GM12878 (cell line): ENCODE data around the gene FTO. TPM values are rescaled to one million over a fixed set of nuclear protein-coding genes. Genes with fewer than 3 reads are reported as not detected.

Source experiments
- ATAC-seq: fragments of 200-7000 bp; cut with Tn5 transposase; 3 replicates; pipeline ENCODE4 v1.9.1; 2020; ENCODE audit warnings: mild to moderate bottlenecking, moderate library complexity
- BruUV-seq: library from RNA; stranded (reverse); fragments of 400-500 nt; replicated peaks from 2 replicates; lab custom pipeline; 2021; lab: Mats Ljungman, UMichigan
- CTCF ChIA-PET: fragments of 300-600 bp; sonication (Branson Sonifier 250); formaldehyde crosslinking; extraction: SDS; loops from one replicate; lab custom pipeline; 2021; ENCODE audit warnings: inconsistent platforms; lab: Yijun Ruan, JAX
- POLR2A ChIA-PET: fragments of 350-600 bp; formaldehyde crosslinking; extraction: SDS; loops from one replicate; lab custom pipeline; 2021; ENCODE audit warnings: inconsistent platforms; lab: Charles Lee
- RAD21 ChIA-PET: fragments of 300-600 bp; sonication (Branson Sonifier 250); formaldehyde crosslinking; loops from one replicate; lab custom pipeline; 2023; ENCODE audit warnings: antibody characterized with exemption; ENCODE audit not compliant: unreplicated experiment; lab: Charles Lee
- SMC1A ChIA-PET: fragments of 300-600 bp; sonication (Branson Sonifier 250); formaldehyde crosslinking; loops from one replicate; lab custom pipeline; 2023; ENCODE audit not compliant: unreplicated experiment, uncharacterized antibody; lab: Charles Lee
- DNase-seq: peaks from one replicate; pipeline ENCODE4 v3.0.0-alpha.2; 2011; ENCODE audit warnings: low read depth, low spot score
- FAIRE-seq: peaks from 3 replicates; lab custom pipeline; 2011; peaks lifted over from hg19 to GRCh38; lab: Jason Lieb, UNC
- H2AFZ ChIP-seq: 2 replicates; pipeline ENCODE4 v1.6.0; 2011; ENCODE audit warnings: low read depth, low read length, control low read depth; ENCODE audit not compliant: control insufficient read depth
- H3K27ac ChIP-seq: 2 replicates; pipeline ENCODE4 v1.5.1; 2011; ENCODE audit warnings: control low read depth; ENCODE audit not compliant: control insufficient read depth, insufficient read depth
- H3K27me3 ChIP-seq, 2 experiments: replicated peaks in 1 of 2; 2 replicates each; pipeline versions ENCODE4 v1.6.0 to v1.6.1; 2011; ENCODE audit warnings: low read length in 1 of 2; ENCODE audit not compliant: control insufficient read depth in 2 of 2, insufficient read depth in 2 of 2
- H3K36me3 ChIP-seq, 2 experiments: 2 replicates each; pipeline ENCODE4 v1.5.1; 2011; ENCODE audit warnings: low read length in 1 of 2; ENCODE audit not compliant: control insufficient read depth in 2 of 2, insufficient read depth in 2 of 2
- H3K4me1 ChIP-seq: 2 replicates; pipeline ENCODE4 v1.6.1; 2011; ENCODE audit warnings: mild to moderate bottlenecking, low read length, moderate library complexity, mixed read lengths; ENCODE audit not compliant: control insufficient read depth, insufficient read depth
- H3K4me2 ChIP-seq: 2 replicates; pipeline ENCODE4 v1.6.0; 2011; ENCODE audit warnings: control low read depth; ENCODE audit not compliant: control insufficient read depth, insufficient read depth
- H3K4me3 ChIP-seq: fragments of 200-600 bp; sonication (generic); 2 replicates; pipeline ENCODE4 v1.5.1; 2016
- H3K79me2 ChIP-seq: 2 replicates; pipeline ENCODE4 v1.6.0; 2011; ENCODE audit warnings: low read length; ENCODE audit not compliant: control insufficient read depth, insufficient read depth
- H3K9ac ChIP-seq: 2 replicates; pipeline ENCODE4 v1.8.0; 2011; ENCODE audit warnings: low read length, control low read depth, mixed read lengths; ENCODE audit not compliant: control insufficient read depth, insufficient read depth
- H3K9me3 ChIP-seq: replicated peaks from 3 replicates; pipeline ENCODE4 v1.5.1; 2011; ENCODE audit warnings: mild to moderate bottlenecking, low read length; ENCODE audit not compliant: control insufficient read depth, insufficient read depth
- H4K20me1 ChIP-seq: 2 replicates; pipeline ENCODE4 v1.6.0; 2011; ENCODE audit not compliant: control insufficient read depth, insufficient read depth
- ASH2L ChIP-seq: fragments of 300-600, 200-600 bp; sonication (generic); IDR thresholded peaks from 2 replicates; pipeline ENCODE4 v1.6.1; 2017; ENCODE audit warnings: low read depth, mild to moderate bottlenecking, borderline replicate concordance
- NFIC ChIP-seq: IDR thresholded peaks from 2 replicates; pipeline ENCODE4 v1.6.1; 2012; ENCODE audit warnings: low read depth, mild to moderate bottlenecking, inconsistent platforms, low read length, moderate library complexity
- SMAD1 ChIP-seq: fragments of 450-650 bp; IDR thresholded peaks from 2 replicates; pipeline ENCODE4 v1.6.1; 2018; ENCODE audit warnings: mild to moderate bottlenecking, low read depth; ENCODE audit not compliant: partially characterized antibody
- TBL1XR1 ChIP-seq: IDR thresholded peaks from 2 replicates; pipeline ENCODE4 v1.6.1; 2012; ENCODE audit warnings: low read depth, low read length, improper control_type of control experiment
- TCF12 ChIP-seq: IDR thresholded peaks from 2 replicates; pipeline ENCODE4 v1.6.1; 2011; ENCODE audit warnings: low read depth, mild to moderate bottlenecking, low read length
- ZBTB4 ChIP-seq: fragments of 450-650 bp; formaldehyde crosslinking; IDR thresholded peaks from 2 replicates; pipeline ENCODE4 v1.4.0; 2022; ENCODE audit warnings: mild to moderate bottlenecking, moderate library complexity
- WGBS: methylation state at CpG from one replicate; pipeline ENCODE4 v1.1.6; 2016; ENCODE audit warnings: low lambda C conversion rate; ENCODE audit not compliant: insufficient replicate concordance, insufficient coverage; ENCODE audit errors: missing lambda C conversion rate; 5-methylcytosine and 5-hydroxymethylcytosine counted together
- in situ Hi-C: fragments of 300-500 bp; cut with MboI; formaldehyde crosslinking; loops from 9 replicates; pipeline ENCODE4 v1.14.3; 2018; ENCODE audit warnings: mixed read lengths
- intact Hi-C: fragments of 100-400 bp; cut with micrococcal nuclease; formaldehyde crosslinking; loops from one replicate; pipeline ENCODE4 v1.14.2; 2022; ENCODE audit not compliant: unreplicated experiment
- polyA plus RNA-seq, 11 experiments: library from polyadenylated mRNA; depleted of rRNA in 4 of 11; unstranded in 6 of 11; stranded (reverse) in 5 of 11; fragments of >200 nt; fragmentation: Nextera tagmentation in 4 of 11; fragmentation: Illumina TruSeq in 1 of 11; extraction: Ambion mirVana in 4 of 11; extraction: Trizol in 1 of 11; gene quantifications; 1 replicate in 1 of 11; 2 replicates in 10 of 11; pipeline versions ENCODE4 v1.2.1 to v1.2.3, GENCODE V29; 2011 to 2016; ENCODE audit warnings: inconsistent platforms in 2 of 11, missing spikeins in 2 of 11, low read depth in 1 of 11
- total RNA-seq, 4 experiments: library from RNA; depleted of rRNA in 3 of 4; stranded (reverse); fragments of >200 nt in 3 of 4; fragmentation: Illumina TruSeq in 1 of 4; extraction: Trizol in 1 of 4; gene quantifications; 2 replicates each; pipeline versions ENCODE4 v1.2.1 to v1.2.3, GENCODE V29; 2013 to 2021

The FTO gene
- total and polyA plus RNA-seq, 10 of the 15 experiments (the other 5 are each of a cell fraction or from before 2014, with no cell fraction given): 20.1 to 55.0 (median 47.0) TPM

- TF ChIP-seq ZBTB4 (CRISPR knock-in tag): no peak
- TF ChIP-seq NFIC: no peak
- TF ChIP-seq TCF12: no peak
- no peak for TF ChIP-seq ASH2L
- TF ChIP-seq TBL1XR1: no peak
- no peak for TF ChIP-seq SMAD1
- Histone ChIP-seq H3K9me3 (no peaks in the 10 kb centered on the region), H3K4me2 (no peak overlapping the region), H3K4me3 (no peak overlapping the region), H3K79me2 (no peaks in the 10 kb centered on the region), H3K36me3 (no peaks in the 10 kb centered on the region), H4K20me1 (no peaks in the 10 kb centered on the region), H3K4me1 (peaks cover 12% of the 10 kb centered on the region), H2AFZ (no peak overlapping the region), H3K27ac (no peak overlapping the region), H3K9ac (no peak overlapping the region), H3K27me3 (no peaks in the 10 kb centered on the region)
- ATAC-seq: no peak
- 84% methylated on average over 7 of the region's 7 CpGs for WGBS
- BruUV-seq: no TSS peak
- ChIA-PET RAD21 (no interaction called here), POLR2A (interaction anchor here (0.6 kb wide), 1 partner anchor 13 kb away, joined by 5 read pairs; no protein-coding TSS in a partner anchor), CTCF (interaction anchor here (0.8 to 1.3 kb wide), 4 partner anchors 11 to 1310 kb away, joined by 3 to 4 read pairs (median 3); no protein-coding TSS in a partner anchor), SMC1A (interaction anchor here (0.9 to 1.0 kb wide), 3 partner anchors 56 to 1043 kb away, joined by 3 read pairs; no protein-coding TSS in a partner anchor)
- intact Hi-C loops: loop anchor here (5.0 kb wide), 2 partner anchors 330 to 1310 kb away; no protein-coding TSS in a partner anchor
- no peak for DNase-seq
- no peak for FAIRE-seq
- in situ Hi-C loops: no loop called here
These were observed 243.7 kb downstream of the FTO start for GRCh38 chr16:53947642-53948041.
